GM12878 (cell line): ENCODE results near the gene HS3ST2. TPM values are rescaled to one million over a fixed set of nuclear protein-coding genes. Genes with fewer than 3 reads are reported as not detected.

Experiments used
- ATAC-seq: fragments of 200-7000 bp; cut with Tn5 transposase; 3 replicates; pipeline ENCODE4 v1.9.1; 2020; ENCODE audit warnings: mild to moderate bottlenecking, moderate library complexity
- BruUV-seq: library from RNA; stranded (reverse); fragments of 400-500 nt; replicated peaks from 2 replicates; lab custom pipeline; 2021; lab: Mats Ljungman, UMichigan
- CTCF ChIA-PET: fragments of 300-600 bp; sonication (Branson Sonifier 250); formaldehyde crosslinking; extraction: SDS; loops from one replicate; lab custom pipeline; 2021; ENCODE audit warnings: inconsistent platforms; lab: Yijun Ruan, JAX
- POLR2A ChIA-PET: fragments of 350-600 bp; formaldehyde crosslinking; extraction: SDS; loops from one replicate; lab custom pipeline; 2021; ENCODE audit warnings: inconsistent platforms; lab: Charles Lee
- RAD21 ChIA-PET: fragments of 300-600 bp; sonication (Branson Sonifier 250); formaldehyde crosslinking; loops from one replicate; lab custom pipeline; 2023; ENCODE audit warnings: antibody characterized with exemption; ENCODE audit not compliant: unreplicated experiment; lab: Charles Lee
- SMC1A ChIA-PET: fragments of 300-600 bp; sonication (Branson Sonifier 250); formaldehyde crosslinking; loops from one replicate; lab custom pipeline; 2023; ENCODE audit not compliant: unreplicated experiment, uncharacterized antibody; lab: Charles Lee
- DNase-seq: peaks from one replicate; pipeline ENCODE4 v3.0.0-alpha.2; 2011; ENCODE audit warnings: low read depth, low spot score
- FAIRE-seq: peaks from 3 replicates; lab custom pipeline; 2011; peaks lifted over from hg19 to GRCh38; lab: Jason Lieb, UNC
- H2AFZ ChIP-seq: 2 replicates; pipeline ENCODE4 v1.6.0; 2011; ENCODE audit warnings: low read depth, low read length, control low read depth; ENCODE audit not compliant: control insufficient read depth
- H3K27ac ChIP-seq: 2 replicates; pipeline ENCODE4 v1.5.1; 2011; ENCODE audit warnings: control low read depth; ENCODE audit not compliant: control insufficient read depth, insufficient read depth
- H3K27me3 ChIP-seq, 2 experiments: replicated peaks in 1 of 2; 2 replicates each; pipeline versions ENCODE4 v1.6.0 to v1.6.1; 2011; ENCODE audit warnings: low read length in 1 of 2; ENCODE audit not compliant: control insufficient read depth in 2 of 2, insufficient read depth in 2 of 2
- H3K36me3 ChIP-seq, 2 experiments: 2 replicates each; pipeline ENCODE4 v1.5.1; 2011; ENCODE audit warnings: low read length in 1 of 2; ENCODE audit not compliant: control insufficient read depth in 2 of 2, insufficient read depth in 2 of 2
- H3K4me1 ChIP-seq: 2 replicates; pipeline ENCODE4 v1.6.1; 2011; ENCODE audit warnings: mild to moderate bottlenecking, low read length, moderate library complexity, mixed read lengths; ENCODE audit not compliant: control insufficient read depth, insufficient read depth
- H3K4me2 ChIP-seq: 2 replicates; pipeline ENCODE4 v1.6.0; 2011; ENCODE audit warnings: control low read depth; ENCODE audit not compliant: control insufficient read depth, insufficient read depth
- H3K4me3 ChIP-seq: fragments of 200-600 bp; sonication (generic); 2 replicates; pipeline ENCODE4 v1.5.1; 2016
- H3K79me2 ChIP-seq: 2 replicates; pipeline ENCODE4 v1.6.0; 2011; ENCODE audit warnings: low read length; ENCODE audit not compliant: control insufficient read depth, insufficient read depth
- H3K9ac ChIP-seq: 2 replicates; pipeline ENCODE4 v1.8.0; 2011; ENCODE audit warnings: low read length, control low read depth, mixed read lengths; ENCODE audit not compliant: control insufficient read depth, insufficient read depth
- H3K9me3 ChIP-seq: replicated peaks from 3 replicates; pipeline ENCODE4 v1.5.1; 2011; ENCODE audit warnings: mild to moderate bottlenecking, low read length; ENCODE audit not compliant: control insufficient read depth, insufficient read depth
- H4K20me1 ChIP-seq: 2 replicates; pipeline ENCODE4 v1.6.0; 2011; ENCODE audit not compliant: control insufficient read depth, insufficient read depth
- CREM ChIP-seq: IDR thresholded peaks from 2 replicates; pipeline ENCODE4 v1.6.1; 2014; ENCODE audit warnings: antibody characterized with exemption, low read depth
- ETV6 ChIP-seq, 2 experiments: fragments of 450-650 bp in 1 of 2; IDR thresholded peaks in 1 of 2; conservative IDR thresholded peaks in 1 of 2; 2 replicates each; pipeline ENCODE4 v1.6.1; 2014; ENCODE audit warnings: antibody characterized with exemption in 1 of 2, borderline replicate concordance in 1 of 2, low read depth in 1 of 2, mild to moderate bottlenecking in 1 of 2, moderate library complexity in 1 of 2
- IKZF1 ChIP-seq: fragments of 450-650 bp; conservative IDR thresholded peaks from 2 replicates; pipeline ENCODE4 v1.6.1; 2017; ENCODE audit warnings: antibody characterized with exemption, mild to moderate bottlenecking
- LARP7 ChIP-seq: fragments of 450-650 bp; IDR thresholded peaks from 2 replicates; pipeline ENCODE4 v1.6.1; 2017; ENCODE audit warnings: mild to moderate bottlenecking
- MTA2 ChIP-seq: fragments of 450-650 bp; IDR thresholded peaks from 2 replicates; pipeline ENCODE4 v1.6.1; 2016; ENCODE audit warnings: low read depth, mild to moderate bottlenecking, moderate library complexity
- NR2C1 ChIP-seq: fragments of 450-650 bp; IDR thresholded peaks from 2 replicates; pipeline ENCODE4 v1.6.1; 2017; ENCODE audit warnings: antibody characterized with exemption, mild to moderate bottlenecking, moderate library complexity
- NRF1 ChIP-seq: conservative IDR thresholded peaks from 2 replicates; pipeline ENCODE4 v1.6.1; 2011; ENCODE audit warnings: mild to moderate bottlenecking, low read depth, low read length, improper control_type of control experiment
- SPI1 ChIP-seq: IDR thresholded peaks from 2 replicates; pipeline ENCODE4 v1.6.1; 2011; ENCODE audit warnings: low read depth, mild to moderate bottlenecking, low read length, moderate library complexity, borderline replicate concordance; ENCODE audit not compliant: insufficient read depth
- SREBF1 ChIP-seq: IDR thresholded peaks from 2 replicates; pipeline ENCODE4 v1.6.1; 2012; ENCODE audit warnings: mild to moderate bottlenecking, low read length
- TARDBP ChIP-seq: IDR thresholded peaks from 2 replicates; pipeline ENCODE4 v1.6.1; 2016; ENCODE audit warnings: borderline replicate concordance
- TCF12 ChIP-seq: IDR thresholded peaks from 2 replicates; pipeline ENCODE4 v1.6.1; 2011; ENCODE audit warnings: low read depth, mild to moderate bottlenecking, low read length
- YBX1 ChIP-seq: fragments of 450-650 bp; IDR thresholded peaks from 2 replicates; pipeline ENCODE4 v1.6.1; 2016; ENCODE audit warnings: antibody characterized with exemption
- ZNF384 ChIP-seq: IDR thresholded peaks from 2 replicates; pipeline ENCODE4 v1.6.1; 2012; ENCODE audit warnings: low read depth, mild to moderate bottlenecking, low read length, improper control_type of control experiment, borderline replicate concordance
- whole genome bisulfite sequencing: methylation state at CpG from one replicate; pipeline ENCODE4 v1.1.6; 2016; ENCODE audit warnings: low lambda C conversion rate; ENCODE audit not compliant: insufficient replicate concordance, insufficient coverage; ENCODE audit errors: missing lambda C conversion rate; 5-methylcytosine and 5-hydroxymethylcytosine counted together
- in situ Hi-C: fragments of 300-500 bp; cut with MboI; formaldehyde crosslinking; loops from 9 replicates; pipeline ENCODE4 v1.14.3; 2018; ENCODE audit warnings: mixed read lengths
- intact Hi-C: fragments of 100-400 bp; cut with micrococcal nuclease; formaldehyde crosslinking; loops from one replicate; pipeline ENCODE4 v1.14.2; 2022; ENCODE audit not compliant: unreplicated experiment
- polyA plus RNA-seq, 11 experiments: library from polyadenylated mRNA; depleted of rRNA in 4 of 11; unstranded in 6 of 11; stranded (reverse) in 5 of 11; fragments of >200 nt; fragmentation: Nextera tagmentation in 4 of 11; fragmentation: Illumina TruSeq in 1 of 11; extraction: Ambion mirVana in 4 of 11; extraction: Trizol in 1 of 11; gene quantifications; 1 replicate in 1 of 11; 2 replicates in 10 of 11; pipeline versions ENCODE4 v1.2.1 to v1.2.3, GENCODE V29; 2011 to 2016; ENCODE audit warnings: inconsistent platforms in 2 of 11, missing spikeins in 2 of 11, low read depth in 1 of 11
- total RNA-seq, 4 experiments: library from RNA; depleted of rRNA in 3 of 4; stranded (reverse); fragments of >200 nt in 3 of 4; fragmentation: Illumina TruSeq in 1 of 4; extraction: Trizol in 1 of 4; gene quantifications; 2 replicates each; pipeline versions ENCODE4 v1.2.1 to v1.2.3, GENCODE V29; 2013 to 2021
- TF ChIP-seq, protein P1 (sequence below): IDR thresholded peaks from 2 replicates; pipeline ENCODE4 v1.6.1; 2011; ENCODE audit warnings: mild to moderate bottlenecking, low read depth, low read length, moderate library complexity; ENCODE audit not compliant: insufficient replicate concordance
- TF ChIP-seq, protein P2 (sequence below), 3 experiments: IDR thresholded peaks in 2 of 3; conservative IDR thresholded peaks in 1 of 3; 2 replicates each; pipeline ENCODE4 v1.5.1; 2011; ENCODE audit warnings: low read depth in 3 of 3, low read length in 3 of 3, mild to moderate bottlenecking in 3 of 3, control low read depth in 2 of 3, moderate library complexity in 2 of 3, inconsistent platforms in 1 of 3, mixed read lengths in 1 of 3; ENCODE audit not compliant: control insufficient read depth in 2 of 3, insufficient read depth in 1 of 3; ENCODE audit errors: extremely low read depth in 1 of 3

Gene HS3ST2
- total and polyA plus RNA-seq, 10 of the 15 experiments (the other 5 are each of a cell fraction or from before 2014, with no cell fraction given), result not detected

DNA sequence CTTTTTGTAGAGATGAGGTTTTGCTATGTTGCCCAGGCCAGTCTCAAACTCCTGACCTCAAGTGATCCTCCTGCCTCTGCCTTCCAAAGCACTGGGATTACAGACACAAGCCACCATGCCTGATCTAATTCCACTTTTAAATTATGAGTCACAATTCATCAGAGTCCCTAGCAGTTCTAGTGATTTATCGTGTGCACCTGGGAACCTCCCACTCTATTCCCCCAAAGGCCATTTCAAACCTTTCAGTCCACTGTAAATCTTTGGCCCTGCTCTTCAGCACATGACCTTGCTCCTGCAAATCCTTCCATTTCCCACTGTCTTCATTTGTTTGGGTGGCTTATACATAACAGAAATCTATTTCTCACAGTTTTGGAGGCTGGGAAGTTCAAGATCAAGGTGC, 73.0 kb downstream of the HS3ST2 start:
- intact Hi-C loops (no loop called here), in situ Hi-C loops (no loop called here)
- DNase-seq, result no peak
- SMC1A ChIA-PET, result no interaction called here
- no peak for FAIRE-seq
- H3K27ac ChIP-seq, result no peak overlapping the region
- no peaks in the 10 kb centered on the region for H3K27me3 ChIP-seq
- RAD21 ChIA-PET, result no interaction called here
- H3K4me2 ChIP-seq, result no peak overlapping the region
- no peak for ATAC-seq
- TF ChIP-seq, protein P1, sequence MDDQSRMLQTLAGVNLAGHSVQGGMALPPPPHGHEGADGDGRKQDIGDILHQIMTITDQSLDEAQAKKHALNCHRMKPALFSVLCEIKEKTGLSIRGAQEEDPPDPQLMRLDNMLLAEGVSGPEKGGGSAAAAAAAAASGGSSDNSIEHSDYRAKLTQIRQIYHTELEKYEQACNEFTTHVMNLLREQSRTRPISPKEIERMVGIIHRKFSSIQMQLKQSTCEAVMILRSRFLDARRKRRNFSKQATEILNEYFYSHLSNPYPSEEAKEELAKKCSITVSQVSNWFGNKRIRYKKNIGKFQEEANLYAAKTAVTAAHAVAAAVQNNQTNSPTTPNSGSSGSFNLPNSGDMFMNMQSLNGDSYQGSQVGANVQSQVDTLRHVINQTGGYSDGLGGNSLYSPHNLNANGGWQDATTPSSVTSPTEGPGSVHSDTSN, result no peak
- TF ChIP-seq IKZF1, result no peak
- TF ChIP-seq ETV6 (conservative IDR thresholded peaks at IDR 0.05 in 1 of 2, IDR thresholded peaks at IDR 0.05 in 1 of 2; ENCODE audit: borderline replicate concordance in 1 of 2, low read depth in 1 of 2), result no peak
- TF ChIP-seq SPI1, result no peak
- TF ChIP-seq ZNF384, result no peak
- TF ChIP-seq NRF1, result no peak
- no peak overlapping the region for H3K9ac ChIP-seq
- CTCF ChIA-PET, result no interaction called here
- POLR2A ChIA-PET, result no interaction called here
- no peaks in the 10 kb centered on the region for H4K20me1 ChIP-seq
- no peak overlapping the region for H2AFZ ChIP-seq
- H3K4me1 ChIP-seq, result no peaks in the 10 kb centered on the region
- H3K36me3 ChIP-seq, result no peaks in the 10 kb centered on the region
- WGBS, result 32% methylated on average over 1 of the region's 1 CpG
- no peak overlapping the region for H3K4me3 ChIP-seq
- H3K79me2 ChIP-seq, result no peaks in the 10 kb centered on the region
- H3K9me3 ChIP-seq, result no peaks in the 10 kb centered on the region
- BruUV-seq, result no TSS peak

- in situ Hi-C loops (no loop called here), intact Hi-C loops (no loop called here)
- BruUV-seq, result no TSS peak
- DNase-seq (no peak), FAIRE-seq (no peak), ATAC-seq (no peak)
- Histone ChIP-seq H3K27me3 (no peaks in the 10 kb centered on the region), H3K4me3 (no peak overlapping the region), H4K20me1 (no peaks in the 10 kb centered on the region), H3K9ac (no peak overlapping the region), H3K4me2 (no peak overlapping the region), H3K9me3 (no peaks in the 10 kb centered on the region), H3K36me3 (no peaks in the 10 kb centered on the region), H3K27ac (no peak overlapping the region), H2AFZ (no peak overlapping the region), H3K79me2 (no peaks in the 10 kb centered on the region), H3K4me1 (no peaks in the 10 kb centered on the region)
- ChIA-PET RAD21 (no interaction called here), CTCF (no interaction called here), SMC1A (no interaction called here), POLR2A (no interaction called here)
- WGBS, result 17% methylated on average over 6 of the region's 6 CpGs
- TF ChIP-seq TCF12, result no peak
- TF ChIP-seq SREBF1, result no peak
- TF ChIP-seq TARDBP, result no peak
- TF ChIP-seq, protein P2, sequence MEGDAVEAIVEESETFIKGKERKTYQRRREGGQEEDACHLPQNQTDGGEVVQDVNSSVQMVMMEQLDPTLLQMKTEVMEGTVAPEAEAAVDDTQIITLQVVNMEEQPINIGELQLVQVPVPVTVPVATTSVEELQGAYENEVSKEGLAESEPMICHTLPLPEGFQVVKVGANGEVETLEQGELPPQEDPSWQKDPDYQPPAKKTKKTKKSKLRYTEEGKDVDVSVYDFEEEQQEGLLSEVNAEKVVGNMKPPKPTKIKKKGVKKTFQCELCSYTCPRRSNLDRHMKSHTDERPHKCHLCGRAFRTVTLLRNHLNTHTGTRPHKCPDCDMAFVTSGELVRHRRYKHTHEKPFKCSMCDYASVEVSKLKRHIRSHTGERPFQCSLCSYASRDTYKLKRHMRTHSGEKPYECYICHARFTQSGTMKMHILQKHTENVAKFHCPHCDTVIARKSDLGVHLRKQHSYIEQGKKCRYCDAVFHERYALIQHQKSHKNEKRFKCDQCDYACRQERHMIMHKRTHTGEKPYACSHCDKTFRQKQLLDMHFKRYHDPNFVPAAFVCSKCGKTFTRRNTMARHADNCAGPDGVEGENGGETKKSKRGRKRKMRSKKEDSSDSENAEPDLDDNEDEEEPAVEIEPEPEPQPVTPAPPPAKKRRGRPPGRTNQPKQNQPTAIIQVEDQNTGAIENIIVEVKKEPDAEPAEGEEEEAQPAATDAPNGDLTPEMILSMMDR (IDR thresholded peaks at IDR 0.05 in 2 of 3, conservative IDR thresholded peaks at IDR 0.05 in 1 of 3; ENCODE audit: control insufficient read depth in 2 of 3, extremely low read depth in 1 of 3, insufficient read depth in 1 of 3, low read depth in 3 of 3, low read length in 3 of 3), result no peak
- no peak for TF ChIP-seq YBX1
- no peak for TF ChIP-seq CREM
- no peak for TF ChIP-seq LARP7
- TF ChIP-seq NR2C1, result no peak
- TF ChIP-seq MTA2, result no peak
These were observed 73.5 kb downstream of the HS3ST2 start for GRCh38 chr16:22887445-22887844.
